ENCODE results near the gene NXPH1. TPM values are rescaled to one million over a fixed set of nuclear protein-coding genes. Genes with fewer than 3 reads are reported as not detected.

NXPH1 gene
- total RNA-seq, 1 experiment from 2014 or later: 1.2 TPM

GRCh38 chr7:8491106-8491505 is 57.7 kb downstream of the NXPH1 start:
- Mint-ChIP-seq H3K4me1 (ENCODE audit: low read depth, unreplicated experiment) (no peaks in the 10 kb centered on the region), H3K27ac (ENCODE audit: unreplicated experiment) (no peak overlapping the region), H3K36me3 (ENCODE audit: insufficient read depth, unreplicated experiment) (no peaks in the 10 kb centered on the region), H3K4me3 (ENCODE audit: unreplicated experiment) (no peak overlapping the region), H3K27me3 (ENCODE audit: insufficient read depth, unreplicated experiment) (no peaks in the 10 kb centered on the region), H3K9me3 (ENCODE audit: unreplicated experiment) (peaks cover 10% of the 10 kb centered on the region)
- DNase-seq: no peak
- H3K27me3 ChIP-seq (replicated peaks; ENCODE audit: control insufficient read depth, insufficient read depth, low read length): no peaks in the 10 kb centered on the region
- H3K9me3 ChIP-seq: no peaks in the 10 kb centered on the region
- intact Hi-C loops (cut with micrococcal nuclease; ENCODE audit: unreplicated experiment): no loop called here
- POLR2A ChIA-PET: no interaction called here
- no peaks in the 10 kb centered on the region for H3K36me3 ChIP-seq (ENCODE audit: control insufficient read depth, insufficient read depth, low read length)
- H3K4me3 ChIP-seq (ENCODE audit: low read depth, low read length): no peak overlapping the region
- no peaks in the 10 kb centered on the region for H3K4me1 ChIP-seq
- no peak for TF ChIP-seq CTCF (IDR thresholded peaks at IDR 0.05; ENCODE audit: insufficient read depth in 1 of 2, low read depth in 1 of 2, low read length in 1 of 2, severe bottlenecking in 1 of 2, unreplicated experiment in 1 of 2)
- BruUV-seq (replicated peaks): no TSS peak
- CTCF ChIA-PET: no interaction called here

- Mint-ChIP-seq H3K4me1 (ENCODE audit: low read depth, unreplicated experiment) (no peaks in the 10 kb centered on the region), H3K9me3 (ENCODE audit: unreplicated experiment) (peaks cover 10% of the 10 kb centered on the region), H3K4me3 (ENCODE audit: unreplicated experiment) (no peak overlapping the region), H3K36me3 (ENCODE audit: insufficient read depth, unreplicated experiment) (no peaks in the 10 kb centered on the region), H3K27me3 (ENCODE audit: insufficient read depth, unreplicated experiment) (no peaks in the 10 kb centered on the region), H3K27ac (ENCODE audit: unreplicated experiment) (no peak overlapping the region)
- BruUV-seq (replicated peaks): no TSS peak
- DNase-seq: no peak
- ChIA-PET POLR2A (no interaction called here), CTCF (no interaction called here)
- intact Hi-C loops (cut with micrococcal nuclease; ENCODE audit: unreplicated experiment): no loop called here
- no peaks in the 10 kb centered on the region for H3K4me1 ChIP-seq
- H3K27me3 ChIP-seq (replicated peaks; ENCODE audit: control insufficient read depth, insufficient read depth, low read length): no peaks in the 10 kb centered on the region
- TF ChIP-seq CTCF (IDR thresholded peaks at IDR 0.05; ENCODE audit: insufficient read depth in 1 of 2, low read depth in 1 of 2, low read length in 1 of 2, severe bottlenecking in 1 of 2, unreplicated experiment in 1 of 2): no peak
- no peak overlapping the region for H3K4me3 ChIP-seq (ENCODE audit: low read depth, low read length)
- H3K36me3 ChIP-seq (ENCODE audit: control insufficient read depth, insufficient read depth, low read length): no peaks in the 10 kb centered on the region
- no peaks in the 10 kb centered on the region for H3K9me3 ChIP-seq
Observed at GRCh38 chr7:8491544-8492489, 58.4 kb downstream of the NXPH1 start.

- H3K27me3 Mint-ChIP-seq (ENCODE audit: insufficient read depth, unreplicated experiment): no peaks in the 10 kb centered on the region
- H3K27ac Mint-ChIP-seq (ENCODE audit: unreplicated experiment): no peak overlapping the region
- H3K36me3 Mint-ChIP-seq (ENCODE audit: insufficient read depth, unreplicated experiment): no peaks in the 10 kb centered on the region
- Histone ChIP-seq H3K27me3 (replicated peaks; ENCODE audit: control insufficient read depth, insufficient read depth, low read length) (no peaks in the 10 kb centered on the region), H3K4me3 (ENCODE audit: low read depth, low read length) (no peak overlapping the region), H3K9me3 (no peaks in the 10 kb centered on the region), H3K4me1 (no peaks in the 10 kb centered on the region), H3K36me3 (ENCODE audit: control insufficient read depth, insufficient read depth, low read length) (no peaks in the 10 kb centered on the region)
- no peak for DNase-seq
- BruUV-seq (replicated peaks): no TSS peak
- H3K4me3 Mint-ChIP-seq (ENCODE audit: unreplicated experiment): no peak overlapping the region
- H3K9me3 Mint-ChIP-seq (ENCODE audit: unreplicated experiment): no peaks in the 10 kb centered on the region
- H3K4me1 Mint-ChIP-seq (ENCODE audit: low read depth, unreplicated experiment): no peaks in the 10 kb centered on the region
- intact Hi-C loops (cut with micrococcal nuclease; ENCODE audit: unreplicated experiment): no loop called here
- POLR2A ChIA-PET: no interaction called here
- no peak for TF ChIP-seq CTCF (IDR thresholded peaks at IDR 0.05; ENCODE audit: insufficient read depth in 1 of 2, low read depth in 1 of 2, low read length in 1 of 2, severe bottlenecking in 1 of 2, unreplicated experiment in 1 of 2)
- CTCF ChIA-PET: no interaction called here
Observed at GRCh38 chr7:8499128-8499527, 65.7 kb downstream of the NXPH1 start.

Data from Caco-2 (cell line).